Astrocyte (in vitro differentiated cells and primary cell): ENCODE results near the gene CAPRIN1. TPM values are rescaled to one million over a fixed set of nuclear protein-coding genes. Genes with fewer than 3 reads are reported as not detected.

ENCODE experiments used
- DNase-seq: peaks from one replicate; pipeline ENCODE4 v3.0.0-alpha.2; 2010; ENCODE audit warnings: low read depth
- FAIRE-seq: peaks from 2 replicates; lab custom pipeline; 2011; peaks lifted over from hg19 to GRCh38; lab: Jason Lieb, UNC
- H2AFZ ChIP-seq: 2 replicates; pipeline ENCODE4 v1.6.0; 2012; ENCODE audit warnings: low read depth, low read length, inconsistent platforms
- H3K27ac ChIP-seq: 2 replicates; pipeline ENCODE4 v1.5.1; 2011; ENCODE audit warnings: low read depth, low read length, inconsistent platforms
- H3K27me3 ChIP-seq: 2 replicates; pipeline ENCODE4 v1.6.0; 2011; ENCODE audit warnings: low read length, inconsistent platforms; ENCODE audit not compliant: insufficient read depth
- H3K36me3 ChIP-seq: 2 replicates; pipeline ENCODE4 v1.5.1; 2011; ENCODE audit warnings: low read length, inconsistent platforms; ENCODE audit not compliant: insufficient read depth
- H3K4me1 ChIP-seq: 2 replicates; pipeline ENCODE4 v1.5.1; 2011; ENCODE audit warnings: low read length, inconsistent platforms; ENCODE audit not compliant: insufficient read depth
- H3K4me2 ChIP-seq: 2 replicates; pipeline ENCODE4 v1.6.0; 2012; ENCODE audit warnings: low read length, inconsistent platforms
- H3K4me3 ChIP-seq: 2 replicates; pipeline ENCODE4 v1.5.1; 2011; ENCODE audit warnings: low read depth, mild to moderate bottlenecking, low read length, inconsistent platforms; ENCODE audit not compliant: insufficient read depth
- H3K79me2 ChIP-seq: 2 replicates; pipeline ENCODE4 v1.6.0; 2012; ENCODE audit warnings: mild to moderate bottlenecking, low read length, inconsistent platforms; ENCODE audit not compliant: insufficient read depth
- H3K9ac ChIP-seq: 2 replicates; pipeline ENCODE4 v1.6.0; 2012; ENCODE audit warnings: mild to moderate bottlenecking, low read length, inconsistent platforms
- H3K9me3 ChIP-seq: 2 replicates; pipeline ENCODE4 v1.5.1; 2012; ENCODE audit warnings: low read depth, mild to moderate bottlenecking, low read length, inconsistent platforms; ENCODE audit not compliant: insufficient read depth
- H4K20me1 ChIP-seq: 2 replicates; pipeline ENCODE4 v1.6.0; 2012; ENCODE audit warnings: low read length, inconsistent platforms; ENCODE audit not compliant: insufficient read depth
- H3K27ac Mint-ChIP-seq: one replicate; pipeline ENCODE4 v1.8.0; 2021; ENCODE audit warnings: mild to moderate bottlenecking, mixed read lengths; ENCODE audit not compliant: unreplicated experiment
- H3K27me3 Mint-ChIP-seq: one replicate; pipeline ENCODE4 v1.8.0; 2021; ENCODE audit warnings: low read depth, mixed read lengths; ENCODE audit not compliant: unreplicated experiment
- H3K36me3 Mint-ChIP-seq: one replicate; pipeline ENCODE4 v1.8.0; 2021; ENCODE audit warnings: low read depth, mixed read lengths; ENCODE audit not compliant: unreplicated experiment
- H3K4me1 Mint-ChIP-seq: one replicate; pipeline ENCODE4 v1.8.0; 2021; ENCODE audit warnings: low read depth, mixed read lengths; ENCODE audit not compliant: unreplicated experiment
- H3K4me3 Mint-ChIP-seq: one replicate; pipeline ENCODE4 v1.8.0; 2021; ENCODE audit warnings: mild to moderate bottlenecking, moderate library complexity, mixed read lengths; ENCODE audit not compliant: unreplicated experiment
- H3K9me3 Mint-ChIP-seq: one replicate; pipeline ENCODE4 v1.8.0; 2021; ENCODE audit warnings: mild to moderate bottlenecking, mixed read lengths; ENCODE audit not compliant: unreplicated experiment
- EZH2 ChIP-seq: IDR thresholded peaks from 2 replicates; pipeline ENCODE4 v1.6.1; 2012; ENCODE audit warnings: mild to moderate bottlenecking, low read length, inconsistent platforms; ENCODE audit not compliant: insufficient read depth
- total RNA-seq: library from RNA; stranded (reverse); gene quantifications from 2 replicates; pipeline ENCODE4 v1.2.1, GENCODE V29; 2021
- TF ChIP-seq, protein P1 (sequence below): IDR thresholded peaks from 2 replicates; pipeline ENCODE4 v1.5.1; 2011; ENCODE audit warnings: low read depth, mild to moderate bottlenecking, inconsistent platforms, low read length, moderate library complexity; ENCODE audit not compliant: insufficient read depth

The CAPRIN1 gene
- total RNA-seq, 1 donor from 2014 or later, result 309 TPM

DNA sequence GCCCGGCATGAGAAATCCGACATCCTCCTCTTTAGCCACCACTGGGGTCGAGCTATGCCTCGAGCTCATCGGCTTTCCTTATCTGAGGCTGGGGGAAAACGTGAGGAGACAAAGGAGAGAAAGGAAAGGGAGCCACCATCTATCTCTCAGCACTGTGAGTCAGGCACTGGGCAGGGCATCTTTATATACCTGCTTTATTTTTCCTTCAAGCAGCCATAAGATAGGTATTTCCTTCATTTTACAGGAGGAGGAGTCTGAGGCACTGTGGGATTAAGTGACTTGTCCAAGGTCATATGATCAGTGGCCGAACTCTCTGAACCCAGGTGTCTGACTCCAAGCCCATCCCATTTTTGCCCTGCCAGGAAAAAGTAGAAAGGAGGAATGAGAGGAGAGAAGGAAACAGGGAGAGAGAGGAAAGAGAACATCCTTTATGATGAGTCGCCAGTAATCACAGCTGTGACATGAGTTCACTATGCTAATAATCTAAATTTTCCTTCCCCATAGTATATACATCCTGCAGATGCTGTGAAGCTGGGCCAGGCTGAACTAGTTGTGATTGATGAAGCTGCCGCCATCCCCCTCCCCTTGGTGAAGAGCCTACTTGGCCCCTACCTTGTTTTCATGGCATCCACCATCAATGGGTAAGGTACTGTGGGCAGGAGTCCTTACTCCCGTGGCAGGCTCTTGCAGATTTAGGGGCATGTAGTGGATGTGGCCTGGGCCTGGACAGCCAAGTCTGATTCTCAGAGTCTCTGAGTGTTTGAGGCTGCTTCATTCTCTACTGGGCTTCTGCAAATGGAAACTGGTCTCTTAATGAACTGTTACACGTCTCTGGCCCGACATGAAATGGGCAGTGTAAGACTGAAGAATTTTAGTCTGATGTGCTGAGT, 75.7 kb downstream of the CAPRIN1 start:
- FAIRE-seq (no peak), DNase-seq (no peak)
- no peak overlapping the region for H3K4me3 ChIP-seq
- Mint-ChIP-seq H3K4me3 (no peak overlapping the region), H3K36me3 (peaks cover 25% of the 10 kb centered on the region), H3K27me3 (no peaks in the 10 kb centered on the region), H3K9me3 (no peaks in the 10 kb centered on the region), H3K27ac (no peak overlapping the region), H3K4me1 (no peaks in the 10 kb centered on the region)
- H3K4me1 ChIP-seq, result no peaks in the 10 kb centered on the region
- no peak overlapping the region for H3K27ac ChIP-seq
- no peaks in the 10 kb centered on the region for H3K9me3 ChIP-seq
- no peak overlapping the region for H2AFZ ChIP-seq
- no peak overlapping the region for H3K4me2 ChIP-seq
- no peak overlapping the region for H3K9ac ChIP-seq
- H3K27me3 ChIP-seq, result no peaks in the 10 kb centered on the region
- peaks cover 59% of the 10 kb centered on the region for H3K36me3 ChIP-seq
- no peak for TF ChIP-seq EZH2
- TF ChIP-seq, protein P1, sequence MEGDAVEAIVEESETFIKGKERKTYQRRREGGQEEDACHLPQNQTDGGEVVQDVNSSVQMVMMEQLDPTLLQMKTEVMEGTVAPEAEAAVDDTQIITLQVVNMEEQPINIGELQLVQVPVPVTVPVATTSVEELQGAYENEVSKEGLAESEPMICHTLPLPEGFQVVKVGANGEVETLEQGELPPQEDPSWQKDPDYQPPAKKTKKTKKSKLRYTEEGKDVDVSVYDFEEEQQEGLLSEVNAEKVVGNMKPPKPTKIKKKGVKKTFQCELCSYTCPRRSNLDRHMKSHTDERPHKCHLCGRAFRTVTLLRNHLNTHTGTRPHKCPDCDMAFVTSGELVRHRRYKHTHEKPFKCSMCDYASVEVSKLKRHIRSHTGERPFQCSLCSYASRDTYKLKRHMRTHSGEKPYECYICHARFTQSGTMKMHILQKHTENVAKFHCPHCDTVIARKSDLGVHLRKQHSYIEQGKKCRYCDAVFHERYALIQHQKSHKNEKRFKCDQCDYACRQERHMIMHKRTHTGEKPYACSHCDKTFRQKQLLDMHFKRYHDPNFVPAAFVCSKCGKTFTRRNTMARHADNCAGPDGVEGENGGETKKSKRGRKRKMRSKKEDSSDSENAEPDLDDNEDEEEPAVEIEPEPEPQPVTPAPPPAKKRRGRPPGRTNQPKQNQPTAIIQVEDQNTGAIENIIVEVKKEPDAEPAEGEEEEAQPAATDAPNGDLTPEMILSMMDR, result no peak
- no peaks in the 10 kb centered on the region for H3K79me2 ChIP-seq
- peaks cover 8% of the 10 kb centered on the region for H4K20me1 ChIP-seq

DNA sequence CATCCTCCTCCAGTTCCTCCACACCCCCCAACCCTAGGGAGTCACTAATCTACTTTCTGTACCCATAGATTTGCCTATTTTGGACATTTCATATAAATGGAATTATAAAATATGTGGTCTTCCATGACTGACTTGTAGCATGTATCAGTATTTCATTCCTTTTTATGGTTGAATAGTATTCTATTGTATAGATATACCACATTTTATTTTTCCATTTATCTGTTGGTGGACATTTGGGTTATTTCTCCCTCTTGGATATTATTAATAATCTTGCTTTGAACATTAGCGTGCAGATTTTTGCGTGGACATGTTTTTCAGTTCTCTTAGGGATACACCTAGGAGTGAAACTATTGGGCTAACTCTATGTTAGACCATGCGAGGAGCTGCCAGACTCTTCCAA, 77.3 kb downstream of the CAPRIN1 start:
- DNase-seq (no peak), FAIRE-seq (no peak)
- Histone ChIP-seq H3K27ac (no peak overlapping the region), H3K79me2 (no peaks in the 10 kb centered on the region), H3K9ac (no peak overlapping the region), H3K4me1 (no peaks in the 10 kb centered on the region), H3K27me3 (no peaks in the 10 kb centered on the region), H4K20me1 (peaks cover 13% of the 10 kb centered on the region), H3K9me3 (no peaks in the 10 kb centered on the region), H2AFZ (no peak overlapping the region), H3K36me3 (peaks cover 62% of the 10 kb centered on the region), H3K4me2 (no peak overlapping the region), H3K4me3 (no peak overlapping the region)
- no peak for TF ChIP-seq EZH2
- TF ChIP-seq, protein P1, result no peak
- Mint-ChIP-seq H3K9me3 (no peaks in the 10 kb centered on the region), H3K27me3 (no peaks in the 10 kb centered on the region), H3K4me1 (no peaks in the 10 kb centered on the region), H3K36me3 (peaks cover 17% of the 10 kb centered on the region), H3K27ac (no peak overlapping the region), H3K4me3 (no peak overlapping the region)
